GM12891 (cell line): ENCODE measurements around the gene STT3A.
"Not testable (repeated sequence)": the region's sequence is repeated elsewhere in the genome, so short reads cannot be mapped to it uniquely, and the experiment has no call there.

ENCODE experiments used
- DNase-seq: peaks from one replicate; pipeline ENCODE4 v3.0.0; 2011; ENCODE audit warnings: low spot score; ENCODE audit not compliant: insufficient read length
- FAIRE-seq: peaks from 2 replicates; lab custom pipeline; 2011; peaks lifted over from hg19 to GRCh38; lab: Jason Lieb, UNC
- PAX5 ChIP-seq: IDR thresholded peaks from 2 replicates; pipeline ENCODE4 v1.6.1; 2011; ENCODE audit warnings: low read length, moderate library complexity, mild to moderate bottlenecking; ENCODE audit not compliant: insufficient read depth, severe bottlenecking
- POLR2A ChIP-seq: IDR thresholded peaks from 2 replicates; pipeline ENCODE4 v1.6.1; 2011; ENCODE audit warnings: low read depth, low read length, control low read depth
- POLR2AphosphoS5 ChIP-seq: IDR thresholded peaks from 2 replicates; pipeline ENCODE4 v1.6.1; 2011; ENCODE audit warnings: low read depth, low read length, control low read depth
- POU2F2 ChIP-seq: IDR thresholded peaks from 2 replicates; pipeline ENCODE4 v1.6.1; 2011; ENCODE audit warnings: low read depth, mild to moderate bottlenecking, control low read depth, low read length, moderate library complexity
- SPI1 ChIP-seq: IDR thresholded peaks from 2 replicates; pipeline ENCODE4 v1.6.1; 2011; ENCODE audit warnings: low read depth, low read length, control low read depth
- TAF1 ChIP-seq: IDR thresholded peaks from 2 replicates; pipeline ENCODE4 v1.6.1; 2011; ENCODE audit warnings: low read depth, low read length, control low read depth

Gene STT3A

DNA sequence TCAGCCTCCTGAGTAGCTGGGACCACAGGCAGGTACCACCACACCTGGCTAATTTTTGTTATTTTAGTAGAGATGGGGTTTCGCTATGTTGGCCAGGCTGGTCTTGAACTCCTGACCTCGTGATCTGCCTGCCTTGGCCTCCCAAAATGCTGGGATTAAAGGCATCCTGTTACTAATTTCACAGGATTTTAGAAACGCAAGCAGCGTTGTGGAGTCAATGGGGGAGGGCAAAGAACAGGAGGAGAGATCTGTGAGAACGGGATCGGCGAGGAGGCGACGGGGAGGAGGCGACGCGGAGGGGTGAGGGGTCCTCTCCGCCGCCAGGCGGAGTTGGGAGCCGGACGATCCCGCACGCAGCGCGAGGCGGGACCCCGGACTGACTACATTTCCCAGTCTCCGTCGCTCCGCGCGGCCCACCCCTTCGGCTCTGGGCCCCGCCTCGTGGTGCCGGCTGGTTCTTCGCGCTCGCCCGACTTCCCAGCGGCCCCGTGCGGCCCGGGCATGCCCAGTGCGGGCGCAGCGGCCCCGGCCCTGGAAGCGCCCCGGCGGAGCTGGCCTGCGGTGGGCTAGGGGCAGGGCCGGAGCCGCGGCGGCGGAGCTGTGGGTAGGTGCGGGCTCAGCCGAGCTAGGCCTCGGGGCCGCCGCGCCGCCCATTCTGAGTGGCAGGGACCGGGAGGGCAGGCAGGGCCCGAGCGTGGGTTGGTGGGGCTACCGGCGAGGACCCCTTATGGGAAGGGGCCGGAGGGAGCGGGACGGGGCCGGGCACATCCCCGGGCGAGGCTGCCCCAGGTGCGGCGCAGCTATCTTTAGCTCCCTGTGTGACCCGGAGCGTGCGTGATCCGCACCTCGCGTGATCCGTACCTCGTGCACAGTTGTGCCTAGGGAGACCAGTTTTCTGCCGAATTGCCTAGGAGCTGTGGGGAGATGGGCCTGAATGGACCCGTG is 23.4 kb upstream of the STT3A start, which contains the start of gene EI24:
Gene EI24, plus strand, starts transcription at position 508 of the 945 bp plus-strand sequence. CDS start 3,051 bp downstream, outside the sequence.
- DNase-seq, result peak; percentile 80
- TF ChIP-seq TAF1, result 0 out of 2 replicates have a peak, but pooled peaks have one; percentile 32
- no peak for TF ChIP-seq POLR2AphosphoS5
- no peak for TF ChIP-seq SPI1
- peak; percentile 43; the same call in 1 of the 2 replicates for TF ChIP-seq POLR2A
- TF ChIP-seq PAX5, result peak; percentile 8
- no peak for TF ChIP-seq POU2F2
- peak; percentile 96 for FAIRE-seq

DNA sequence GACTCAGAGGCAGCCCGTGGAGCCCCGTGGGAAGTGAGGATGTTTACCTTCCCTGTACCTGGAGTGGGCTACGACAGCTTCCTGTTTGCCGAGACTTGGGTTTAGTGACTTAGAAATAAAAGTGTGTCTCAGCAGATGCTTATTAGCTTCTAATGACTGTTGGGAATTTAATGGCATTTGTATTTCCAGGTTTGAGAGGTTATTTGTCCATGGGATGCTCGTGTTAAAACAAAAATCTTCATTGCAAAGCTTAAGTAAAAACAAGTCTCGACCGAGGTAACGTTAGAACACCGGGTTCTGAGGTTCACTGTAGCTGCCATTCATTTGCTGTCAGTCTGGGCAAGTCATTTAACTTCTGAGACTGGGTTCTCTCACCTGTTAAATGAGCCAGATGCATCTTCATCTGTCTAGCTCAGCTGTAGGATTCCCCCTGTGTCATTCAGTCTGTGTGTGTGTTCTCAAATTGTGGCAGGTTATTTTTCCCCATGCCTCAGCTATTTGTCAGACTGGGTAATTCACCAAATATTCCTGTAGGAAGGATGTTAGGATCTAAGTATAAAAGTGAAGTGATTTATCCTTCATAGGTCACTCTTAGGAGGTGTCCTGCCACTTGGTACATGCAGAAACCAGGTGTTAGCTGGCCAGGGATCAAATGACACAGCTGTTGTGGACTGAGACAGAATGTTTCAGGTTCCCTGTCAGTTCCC is 22.6 kb upstream of the STT3A start:
- DNase-seq (no peak), FAIRE-seq (no peak)
- TF ChIP-seq PAX5, result no peak
- TF ChIP-seq SPI1, result no peak
- TF ChIP-seq TAF1, result no peak
- no peak for TF ChIP-seq POLR2A
- no peak for TF ChIP-seq POU2F2
- no peak for TF ChIP-seq POLR2AphosphoS5

DNA sequence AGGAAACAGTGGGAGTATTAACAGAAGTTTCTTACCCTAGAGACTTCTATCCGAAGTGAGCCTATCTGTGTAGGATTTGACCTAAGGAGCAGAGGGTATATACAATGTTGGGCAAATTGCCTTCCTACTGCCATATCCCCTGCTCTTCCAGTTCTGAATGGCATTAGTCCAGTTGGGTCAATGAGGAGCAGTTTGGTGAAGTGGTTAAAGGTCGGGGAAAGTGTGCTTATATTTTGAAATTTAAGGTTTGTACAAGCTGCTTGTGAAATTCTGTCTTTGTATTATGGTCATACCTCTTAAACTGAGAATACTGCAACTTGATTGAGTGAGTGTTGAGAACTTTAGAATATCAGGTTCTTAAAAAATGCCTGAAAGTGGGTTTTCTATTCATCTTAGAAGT is 21.7 kb upstream of the STT3A start:
- DNase-seq (no peak), FAIRE-seq (no peak)
- no peak for TF ChIP-seq PAX5
- TF ChIP-seq POU2F2, result no peak
- no peak for TF ChIP-seq POLR2A
- no peak for TF ChIP-seq TAF1
- TF ChIP-seq SPI1, result no peak
- no peak for TF ChIP-seq POLR2AphosphoS5

DNA sequence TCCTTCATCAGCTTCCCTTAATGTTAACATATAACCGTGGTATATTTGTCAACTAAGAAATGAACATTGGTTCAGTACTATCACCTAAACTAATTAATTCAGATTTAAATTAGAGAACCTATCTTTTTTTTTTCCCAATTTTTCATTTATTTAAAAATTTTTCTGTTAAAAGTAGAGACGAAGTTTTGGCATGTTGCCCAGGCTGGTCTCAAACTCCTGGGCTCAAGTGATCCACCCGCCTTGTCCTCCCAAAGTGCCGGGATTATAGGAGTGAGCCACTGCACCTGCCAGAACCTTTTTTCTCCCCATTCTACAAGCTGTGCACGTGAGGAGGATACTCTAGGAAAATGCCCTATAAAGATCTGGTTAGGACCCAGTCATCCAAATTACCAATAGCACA is 19.7 kb upstream of the STT3A start:
- no peak for DNase-seq
- TF ChIP-seq PAX5 (no peak), POLR2AphosphoS5 (no peak), TAF1 (no peak), POLR2A (no peak), POU2F2 (no peak), SPI1 (no peak)
- no peak for FAIRE-seq

DNA sequence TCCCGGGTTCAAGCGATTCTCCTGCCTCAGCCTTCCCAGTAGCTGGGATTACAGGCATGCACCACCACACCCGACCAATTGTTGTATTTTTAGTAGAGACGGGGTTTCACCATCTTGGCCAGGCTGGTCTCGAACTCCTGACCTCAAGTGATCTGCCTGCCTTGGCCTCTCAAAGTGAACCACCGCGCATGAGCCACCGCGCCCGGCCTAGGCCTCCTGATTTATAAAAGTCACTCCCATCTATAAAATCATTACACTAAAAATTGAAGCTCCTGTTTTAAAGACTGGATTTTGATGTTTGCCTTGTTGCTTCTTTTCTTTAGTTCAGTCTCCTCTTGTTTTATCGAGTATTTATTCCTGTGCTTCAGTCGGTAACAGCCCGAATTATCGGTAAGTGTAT is 15.5 kb upstream of the STT3A start:
- DNase-seq, FAIRE-seq: not testable (repeated sequence)

DNA sequence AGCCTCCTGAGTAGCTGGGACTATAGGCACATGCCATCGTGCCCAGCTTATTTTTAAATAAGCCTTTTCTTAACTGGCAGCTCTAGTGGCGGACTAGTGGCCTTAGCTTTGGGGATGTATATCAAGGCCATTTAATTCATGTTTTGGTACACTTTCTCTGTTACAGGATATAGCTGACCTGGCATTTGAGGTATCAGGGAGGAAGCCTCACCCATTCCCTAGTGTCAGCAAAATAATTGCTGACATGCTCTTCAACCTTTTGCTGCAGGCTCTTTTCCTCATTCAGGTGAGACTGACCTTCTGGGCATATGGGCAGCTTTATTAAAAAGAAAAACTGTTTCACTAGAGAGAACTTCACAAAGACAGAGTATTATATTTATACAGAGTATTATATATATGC is 13.9 kb upstream of the STT3A start:
- FAIRE-seq, result no peak
- TF ChIP-seq POLR2A (no peak), TAF1 (no peak), PAX5 (no peak), POLR2AphosphoS5 (no peak), SPI1 (no peak), POU2F2 (no peak)
- DNase-seq, result no peak

DNA sequence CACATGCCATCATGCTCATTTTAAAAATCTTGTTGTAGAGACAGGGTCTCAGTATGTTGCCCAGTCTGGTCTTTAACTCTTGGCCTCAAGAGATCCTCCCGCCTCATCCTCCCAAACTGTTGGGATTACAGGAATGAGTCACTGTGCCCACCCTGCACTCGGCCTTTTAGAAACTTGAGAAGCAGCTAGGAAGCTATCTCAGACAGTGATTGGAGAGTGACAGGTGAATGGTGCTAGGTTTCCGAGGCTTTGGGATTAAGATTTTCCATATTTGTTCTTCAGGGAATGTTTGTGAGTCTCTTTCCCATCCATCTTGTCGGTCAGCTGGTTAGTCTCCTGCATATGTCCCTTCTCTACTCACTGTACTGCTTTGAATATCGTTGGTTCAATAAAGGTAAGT is 12.8 kb upstream of the STT3A start:
- no peak for TF ChIP-seq PAX5
- no peak for TF ChIP-seq TAF1
- TF ChIP-seq POLR2A, result no peak
- TF ChIP-seq SPI1, result no peak
- DNase-seq, result no peak
- no peak for FAIRE-seq

DNA sequence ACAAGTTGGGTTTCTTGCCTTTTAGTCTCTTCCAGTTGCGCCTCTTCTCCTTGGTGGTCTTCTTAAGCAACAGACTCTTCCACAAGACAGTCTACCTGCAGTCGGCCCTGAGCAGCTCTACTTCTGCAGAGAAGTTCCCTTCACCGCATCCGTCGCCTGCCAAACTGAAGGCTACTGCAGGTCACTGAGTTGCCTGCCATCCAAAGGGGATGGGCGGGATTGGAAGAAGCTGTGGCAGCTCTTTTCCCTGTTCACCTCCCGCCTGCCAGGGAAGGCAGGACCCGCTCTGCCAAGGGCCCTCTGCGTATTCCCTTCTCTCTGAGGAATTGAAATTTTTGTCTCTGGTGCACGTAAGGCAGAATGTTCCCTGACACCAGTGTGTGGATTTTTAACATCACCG is 9.2 kb upstream of the STT3A start:
- DNase-seq (no peak), FAIRE-seq (no peak)
- TF ChIP-seq PAX5 (no peak), POLR2AphosphoS5 (no peak), SPI1 (no peak), POU2F2 (no peak), POLR2A (no peak), TAF1 (no peak)

DNA sequence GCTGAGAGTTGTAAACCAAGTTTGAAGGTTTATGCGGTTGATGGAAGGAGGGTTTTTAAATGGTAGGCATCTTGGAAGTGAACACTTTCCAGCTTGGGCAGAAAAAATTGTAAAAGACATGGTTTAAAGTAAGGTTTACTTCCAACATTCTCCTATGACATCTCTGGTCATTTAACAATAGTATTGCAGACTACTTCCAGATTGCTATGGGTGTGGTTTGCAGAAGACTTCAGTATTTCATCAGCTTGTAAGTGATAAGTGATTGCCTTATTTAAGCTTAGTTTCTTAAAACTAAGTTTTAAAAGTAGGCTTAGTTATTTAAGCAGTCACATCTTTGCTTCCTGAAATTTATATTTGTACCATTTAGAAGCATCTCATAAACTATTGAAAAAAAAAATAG is 7.2 kb upstream of the STT3A start:
- FAIRE-seq (no peak), DNase-seq (no peak)
- TF ChIP-seq TAF1 (no peak), POU2F2 (no peak), POLR2AphosphoS5 (no peak), POLR2A (no peak), PAX5 (no peak), SPI1 (no peak)

DNA sequence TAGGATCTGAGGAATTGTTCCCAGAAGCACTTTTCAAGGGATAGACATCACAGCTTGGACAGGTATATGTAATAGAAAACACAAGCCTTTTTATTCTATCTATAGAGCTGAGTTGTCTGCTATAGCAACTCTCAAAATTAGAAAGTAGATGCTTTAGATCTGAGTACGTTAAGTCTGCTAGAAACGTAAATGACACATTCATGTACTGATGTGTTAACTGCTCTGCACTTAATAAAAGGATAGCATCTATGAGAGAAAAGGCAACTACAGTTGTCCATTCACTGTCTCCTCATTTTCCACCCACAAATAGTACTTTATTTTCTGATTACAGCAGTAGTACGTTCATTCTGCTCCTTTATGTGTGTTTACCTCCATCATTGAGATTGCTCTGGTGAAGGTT is 6.0 kb upstream of the STT3A start:
- DNase-seq (no peak), FAIRE-seq (no peak)
- TF ChIP-seq TAF1 (no peak), PAX5 (no peak), POLR2A (no peak), POLR2AphosphoS5 (no peak), SPI1 (no peak), POU2F2 (no peak)
